Spinal cord (tissue), 10 donors: ENCODE data around the gene RGS9. TPM values are rescaled to one million over a fixed set of nuclear protein-coding genes. Genes with fewer than 3 reads are reported as not detected.

Experiments used
- DNase-seq, 6 donors: peaks; one replicate each; pipeline versions ENCODE4 v3.0.0 to v3.0.0-alpha.2; 2013 to 2015; ENCODE audit warnings: low spot score in 6 of 6, low read depth in 4 of 6
- H3K27ac ChIP-seq: one replicate; pipeline ENCODE4 v1.5.1; 2013; ENCODE audit warnings: low read depth, low read length, control low read depth
- H3K27me3 ChIP-seq: one replicate; pipeline ENCODE4 v1.6.1; 2013; ENCODE audit warnings: low read length; ENCODE audit not compliant: control insufficient read depth, insufficient read depth
- H3K36me3 ChIP-seq: one replicate; pipeline ENCODE4 v1.6.1; 2013; ENCODE audit warnings: low read length; ENCODE audit not compliant: control insufficient read depth, insufficient read depth
- H3K4me1 ChIP-seq: one replicate; pipeline ENCODE4 v1.6.1; 2013; ENCODE audit warnings: low read length; ENCODE audit not compliant: control insufficient read depth, insufficient read depth
- H3K4me3 ChIP-seq: one replicate; pipeline ENCODE4 v1.5.1; 2013; ENCODE audit warnings: low read depth, low read length, control low read depth
- H3K9me3 ChIP-seq: one replicate; pipeline ENCODE4 v1.6.1; 2013; ENCODE audit warnings: low read length; ENCODE audit not compliant: control insufficient read depth, insufficient read depth
- WGBS: methylation state at CpG from one replicate; pipeline ENCODE4 v1.1.5; 2013; ENCODE audit warnings: missing lambda C conversion rate; ENCODE audit not compliant: insufficient coverage; 5-methylcytosine and 5-hydroxymethylcytosine counted together
- polyA plus RNA-seq, 2 donors: library from polyadenylated mRNA; unstranded; fragments of 120-200 nt; gene quantifications; one replicate each; pipeline ENCODE4 v1.2.1, GENCODE V29; 2013; ENCODE audit not compliant: insufficient read length in 2 of 2
- total RNA-seq, 2 donors: library from RNA; depleted of rRNA in 1 of 2; stranded (reverse); fragments of 120-200 nt in 1 of 2; fragments of >200 nt in 1 of 2; gene quantifications; one replicate each; pipeline versions ENCODE4 v1.2.3 to v1.2.4, GENCODE V29; 2013 to 2014
- donor health status: healthy.

RGS9 gene
- total and polyA plus RNA-seq, 4 donors: 19.1 to 42.4 (median 37.2) TPM

DNA sequence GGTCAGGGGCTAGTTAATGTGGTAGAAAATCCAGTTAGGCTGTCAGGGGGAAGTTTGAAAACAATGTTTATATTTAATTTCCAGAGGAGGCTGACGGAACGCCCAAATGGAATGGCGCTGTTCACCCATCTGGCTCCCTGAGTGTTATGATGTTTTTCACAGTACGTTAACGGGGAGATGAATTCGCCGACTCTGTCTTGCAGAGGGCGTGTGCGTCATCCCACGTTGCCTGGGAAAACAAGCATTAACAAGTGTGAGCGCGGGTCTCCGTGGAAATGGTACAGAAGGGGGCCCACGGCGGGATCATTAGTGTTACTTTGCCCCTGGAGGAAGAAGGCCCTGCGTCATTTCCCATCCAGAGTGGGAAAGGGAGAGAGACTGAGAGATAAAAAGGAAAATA is 29.6 kb downstream of the RGS9 start:
- no peaks in the 10 kb centered on the region for H3K9me3 ChIP-seq
- H3K4me1 ChIP-seq: peaks cover 8% of the 10 kb centered on the region
- 61% methylated on average over 13 of the region's 16 CpGs for WGBS
- peaks cover 9% of the 10 kb centered on the region for H3K36me3 ChIP-seq
- no peaks in the 10 kb centered on the region for H3K27me3 ChIP-seq
- H3K4me3 ChIP-seq: no peak overlapping the region
- DNase-seq: peak in 1 of 6 donors; percentile 74
- no peak overlapping the region for H3K27ac ChIP-seq

GRCh38 chr17:65167566-65167965 is 30.4 kb downstream of the RGS9 start:
- no peak for DNase-seq
- H3K4me1 ChIP-seq: peaks cover 8% of the 10 kb centered on the region
- peaks cover 9% of the 10 kb centered on the region for H3K36me3 ChIP-seq
- no peaks in the 10 kb centered on the region for H3K27me3 ChIP-seq
- H3K27ac ChIP-seq: no peak overlapping the region
- 89% methylated on average over 7 of the region's 8 CpGs for WGBS
- H3K4me3 ChIP-seq: no peak overlapping the region
- no peaks in the 10 kb centered on the region for H3K9me3 ChIP-seq

- Histone ChIP-seq H3K4me1 (peaks cover 14% of the 10 kb centered on the region), H3K4me3 (no peak overlapping the region), H3K27me3 (no peaks in the 10 kb centered on the region), H3K27ac (no peak overlapping the region), H3K36me3 (peaks cover 11% of the 10 kb centered on the region), H3K9me3 (no peaks in the 10 kb centered on the region)
- DNase-seq: no peak
- WGBS: 100% methylated on average over 3 of the region's 3 CpGs
Measured at GRCh38 chr17:65169691-65170090, 32.5 kb downstream of the RGS9 start.

GRCh38 chr17:65170839-65171238 is 33.7 kb downstream of the RGS9 start:
- Histone ChIP-seq H3K9me3 (no peaks in the 10 kb centered on the region), H3K36me3 (peaks cover 8% of the 10 kb centered on the region), H3K27me3 (no peaks in the 10 kb centered on the region), H3K4me1 (peaks cover 14% of the 10 kb centered on the region), H3K27ac (no peak overlapping the region), H3K4me3 (no peak overlapping the region)
- DNase-seq: peak in 5 of 6 donors; percentile 50 to 93 (median 64)
- 18% methylated on average over 10 of the region's 10 CpGs for WGBS

DNA sequence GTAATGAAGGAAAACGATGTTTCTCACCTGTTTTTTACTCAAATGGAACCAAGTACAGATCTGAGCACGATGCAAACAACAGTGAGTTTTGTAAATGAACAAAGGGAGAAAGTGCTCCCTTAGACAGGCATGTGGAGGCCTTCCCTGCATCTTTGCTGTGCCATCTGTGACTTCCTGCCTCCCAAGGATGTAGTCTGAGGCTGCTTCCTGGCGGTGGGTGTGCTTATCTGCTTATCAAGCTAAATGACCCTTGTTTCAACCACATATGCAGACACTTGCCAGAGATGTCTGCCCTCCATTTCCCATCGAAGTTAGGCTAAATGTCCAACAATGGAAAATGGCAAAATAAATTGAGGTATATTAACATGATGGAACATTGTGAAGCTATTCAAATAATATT is 34.6 kb downstream of the RGS9 start:
- no peak for DNase-seq
- Histone ChIP-seq H3K4me3 (no peak overlapping the region), H3K27ac (no peak overlapping the region), H3K27me3 (no peaks in the 10 kb centered on the region), H3K36me3 (peaks cover 8% of the 10 kb centered on the region), H3K9me3 (no peaks in the 10 kb centered on the region), H3K4me1 (peaks cover 14% of the 10 kb centered on the region)
- 90% methylated on average over 2 of the region's 4 CpGs for WGBS

- H3K4me1 ChIP-seq: peaks cover 14% of the 10 kb centered on the region
Measured at GRCh38 chr17:65172496-65173136, 35.4 kb downstream of the RGS9 start.

GRCh38 chr17:65173284-65173793 is 36.2 kb downstream of the RGS9 start:
- peaks cover 15% of the 10 kb centered on the region for H3K4me1 ChIP-seq
- H3K4me3 ChIP-seq: no peak overlapping the region
- no peak overlapping the region for H3K27ac ChIP-seq
- peak in 2 of 6 donors; percentile 42 to 44 for DNase-seq
- H3K9me3 ChIP-seq: no peaks in the 10 kb centered on the region
- no peaks in the 10 kb centered on the region for H3K27me3 ChIP-seq
- 57% methylated on average over 11 of the region's 12 CpGs for WGBS
- peaks cover 5% of the 10 kb centered on the region for H3K36me3 ChIP-seq

More at GRCh38 chr17:65172496-65173136, 35.4 kb downstream of the RGS9 start:
- Histone ChIP-seq H3K9me3 (no peaks in the 10 kb centered on the region), H3K36me3 (peaks cover 8% of the 10 kb centered on the region), H3K27me3 (no peaks in the 10 kb centered on the region), H3K4me3 (no peak overlapping the region), H3K27ac (no peak overlapping the region)
- WGBS: 92% methylated on average over 10 of the region's 11 CpGs
- DNase-seq: no peak

DNA sequence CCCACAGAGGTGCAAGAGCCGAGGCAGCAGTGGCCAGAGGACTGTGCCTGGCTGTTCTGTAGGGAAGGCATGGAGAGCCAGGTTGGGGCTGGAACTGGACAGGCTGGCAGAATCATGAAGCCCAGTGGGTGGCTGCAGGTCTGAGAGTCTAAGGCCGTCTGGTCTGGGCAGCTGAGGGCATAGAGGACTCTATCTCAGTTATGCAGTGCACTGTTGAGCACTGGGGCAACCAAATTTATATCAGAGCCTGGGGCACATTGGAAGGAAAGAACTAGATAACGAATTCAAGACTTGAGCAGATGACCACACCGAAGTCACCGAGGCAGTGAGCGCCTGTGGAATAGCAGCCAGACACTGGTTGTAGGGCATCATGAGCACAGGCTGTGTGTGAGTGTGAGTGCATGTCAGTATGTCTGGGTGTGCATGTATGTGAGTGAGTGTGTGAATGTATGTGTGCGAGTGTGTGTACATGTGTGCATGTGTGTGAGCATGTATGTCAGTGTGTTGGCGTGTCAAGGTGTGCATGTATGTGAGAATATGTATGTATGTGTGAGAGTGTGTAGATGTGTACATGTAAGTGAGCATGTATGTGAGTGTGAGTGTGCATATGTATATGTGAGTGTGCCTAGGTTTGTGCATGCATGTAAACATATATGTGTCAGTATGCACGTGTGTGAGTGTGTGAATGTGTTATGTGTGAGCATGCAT is 37.0 kb downstream of the RGS9 start:
- no peak for DNase-seq
- WGBS: 95% methylated on average over 9 of the region's 9 CpGs

DNA sequence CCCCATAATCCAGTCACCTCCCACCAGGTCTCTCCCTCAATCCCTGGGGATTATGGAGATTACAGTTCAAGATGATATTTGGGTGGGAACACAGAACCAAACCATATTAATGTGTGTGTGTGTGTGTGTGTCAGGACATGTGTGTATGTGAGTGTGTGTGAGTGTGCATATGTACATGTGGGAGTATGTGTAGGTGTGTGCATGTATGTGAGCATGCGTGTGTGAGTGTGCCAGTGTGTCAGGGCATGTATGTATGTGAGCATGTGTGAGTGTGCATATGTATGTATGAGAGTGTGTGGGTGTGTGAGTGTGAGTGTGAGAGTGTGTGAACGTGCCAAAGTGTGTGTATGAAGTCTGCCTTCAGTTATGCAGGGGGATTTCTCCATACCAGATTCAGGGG is 37.8 kb downstream of the RGS9 start:
- Histone ChIP-seq H3K4me1 (peaks cover 31% of the 10 kb centered on the region), H3K4me3 (no peak overlapping the region), H3K36me3 (peaks cover 5% of the 10 kb centered on the region), H3K27ac (no peak overlapping the region), H3K9me3 (no peaks in the 10 kb centered on the region), H3K27me3 (no peaks in the 10 kb centered on the region)
- DNase-seq: no peak
- WGBS: 83% methylated on average over 2 of the region's 2 CpGs

More for the DNA sequence above, 37.0 kb downstream of the RGS9 start:
- Histone ChIP-seq H3K9me3 (no peaks in the 10 kb centered on the region), H3K4me3 (no peak overlapping the region), H3K27me3 (no peaks in the 10 kb centered on the region), H3K36me3 (peaks cover 5% of the 10 kb centered on the region), H3K4me1 (peaks cover 22% of the 10 kb centered on the region), H3K27ac (no peak overlapping the region)

GRCh38 chr17:65175952-65176351 is 38.8 kb downstream of the RGS9 start:
- Histone ChIP-seq H3K27me3 (no peaks in the 10 kb centered on the region), H3K9me3 (no peaks in the 10 kb centered on the region), H3K36me3 (peaks cover 5% of the 10 kb centered on the region), H3K4me1 (peaks cover 28% of the 10 kb centered on the region), H3K27ac (no peak overlapping the region), H3K4me3 (no peak overlapping the region)
- no peak for DNase-seq
